HCT116 (cell line): ENCODE measurements around the gene SP110. TPM values are rescaled to one million over a fixed set of nuclear protein-coding genes. Genes with fewer than 3 reads are reported as not detected.

Experiments used
- ATAC-seq: fragments of 200-7000 bp; cut with Tn5 transposase; 2 replicates; pipeline ENCODE4 v1.9.1; 2020; ENCODE audit warnings: mild to moderate bottlenecking, moderate library complexity
- BruUV-seq: library from RNA; stranded (reverse); fragments of 400-500 nt; replicated peaks from 2 replicates; lab custom pipeline; 2021; lab: Mats Ljungman, UMichigan
- CTCF ChIA-PET: fragments of 300-600 bp; sonication (Branson Sonifier 250); formaldehyde crosslinking; loops from one replicate; lab custom pipeline; 2021; ENCODE audit warnings: antibody characterized with exemption; lab: Charles Lee
- POLR2A ChIA-PET: fragments of 300-600, 350-600 bp; sonication (Branson Sonifier 250); formaldehyde crosslinking; loops from one replicate; lab custom pipeline; 2021; ENCODE audit warnings: antibody characterized with exemption; lab: Charles Lee
- RAD21 ChIA-PET, 2 experiments: fragments of 300-600 bp; sonication (Branson Sonifier 250); formaldehyde crosslinking; loops; one replicate each; lab custom pipeline; 2023; ENCODE audit warnings: low total read pairs in 2 of 2; ENCODE audit not compliant: uncharacterized antibody in 2 of 2, unreplicated experiment in 2 of 2, low non-redundant PET in 1 of 2; lab: Charles Lee
- DNase-seq: peaks from one replicate; pipeline ENCODE4 v3.0.0-alpha.2; 2010; ENCODE audit warnings: low read depth, low spot score
- H2AFZ ChIP-seq: fragments of 200-600 bp; shearing (Covaris generic), sonication (generic); 2 replicates; pipeline ENCODE4 v1.6.1; 2017; ENCODE audit warnings: low read depth, mixed run types, mixed read lengths, antibody characterized with exemption, low read length; ENCODE audit not compliant: poor library complexity, severe bottlenecking
- H3K27ac ChIP-seq: 2 replicates; pipeline ENCODE4 v1.5.1; 2012; ENCODE audit warnings: low read depth, low read length
- H3K27me3 ChIP-seq: fragments of 200-600 bp; sonication (generic); 2 replicates; pipeline ENCODE4 v1.6.1; 2016; ENCODE audit warnings: mixed run types, low read length, mixed read lengths; ENCODE audit not compliant: insufficient read depth
- H3K36me3 ChIP-seq, 2 experiments: fragments of 200-500 bp in 1 of 2; fragments of 200-600 bp in 1 of 2; sonication (Bioruptor generic) in 1 of 2; sonication (generic) in 1 of 2; 2 replicates each; pipeline versions ENCODE4 v1.5.1 to v1.6.1; 2014 to 2016; ENCODE audit warnings: low read length in 2 of 2, inconsistent platforms in 1 of 2, mixed read lengths in 1 of 2, mixed run types in 1 of 2; ENCODE audit not compliant: insufficient read depth in 2 of 2, control insufficient read depth in 1 of 2
- H3K4me1 ChIP-seq, 2 experiments: fragments of 200-600 bp in 1 of 2; sonication (generic) in 1 of 2; 2 replicates each; pipeline versions ENCODE4 v1.5.1 to v1.6.1; 2012 to 2017; ENCODE audit warnings: low read length in 2 of 2, inconsistent platforms in 1 of 2, mild to moderate bottlenecking in 1 of 2, mixed read lengths in 1 of 2, mixed run types in 1 of 2, moderate library complexity in 1 of 2; ENCODE audit not compliant: insufficient read depth in 2 of 2, control insufficient read depth in 1 of 2
- H3K4me2 ChIP-seq: fragments of 200-600 bp; sonication (generic); 2 replicates; pipeline ENCODE4 v1.6.1; 2017; ENCODE audit warnings: mixed run types, low read length, mixed read lengths
- H3K4me3 ChIP-seq, 2 experiments: fragments of 200-600 bp in 1 of 2; sonication (generic) in 1 of 2; replicated peaks in 1 of 2; 2 replicates each; pipeline ENCODE4 v1.5.1; 2011 to 2016; ENCODE audit warnings: low read length in 2 of 2, control low read depth in 1 of 2, low read depth in 1 of 2, mild to moderate bottlenecking in 1 of 2, mixed read lengths in 1 of 2, mixed run types in 1 of 2
- H3K79me2 ChIP-seq: fragments of 200-600 bp; sonication (generic); 2 replicates; pipeline ENCODE4 v1.6.1; 2017; ENCODE audit warnings: mild to moderate bottlenecking, mixed run types, low read length, moderate library complexity, mixed read lengths; ENCODE audit not compliant: insufficient read depth
- H3K9ac ChIP-seq: fragments of 200-600 bp; sonication (generic); 2 replicates; pipeline ENCODE4 v1.6.1; 2016; ENCODE audit warnings: low read length, mixed read lengths
- H3K9me2 ChIP-seq: fragments of 200-600 bp; sonication (generic), shearing (Covaris generic); 2 replicates; pipeline ENCODE4 v1.6.1; 2017; ENCODE audit warnings: mixed run types, mild to moderate bottlenecking, moderate library complexity; ENCODE audit not compliant: insufficient read depth
- H3K9me3 ChIP-seq, 2 experiments: fragments of 200-500 bp in 1 of 2; fragments of 200-600 bp in 1 of 2; sonication (Bioruptor generic) in 1 of 2; sonication (generic) in 1 of 2; 2 replicates each; pipeline ENCODE4 v1.6.1; 2014 to 2017; ENCODE audit warnings: low read length in 2 of 2, mixed read lengths in 2 of 2, inconsistent platforms in 1 of 2, low read depth in 1 of 2, mild to moderate bottlenecking in 1 of 2, mixed run types in 1 of 2, moderate library complexity in 1 of 2; ENCODE audit not compliant: control insufficient read depth in 1 of 2, insufficient read depth in 1 of 2
- H4K20me1 ChIP-seq: fragments of 200-600 bp; sonication (generic), shearing (Covaris generic); 2 replicates; pipeline ENCODE4 v1.6.1; 2017; ENCODE audit warnings: mixed run types, mild to moderate bottlenecking, moderate library complexity; ENCODE audit not compliant: insufficient read depth
- ATF3 ChIP-seq: IDR thresholded peaks from 2 replicates; pipeline ENCODE4 v1.6.1; 2012
- CBX3 ChIP-seq: IDR thresholded peaks from 2 replicates; pipeline ENCODE4 v1.6.1; 2012; ENCODE audit warnings: low read depth
- CEBPB ChIP-seq: IDR thresholded peaks from 2 replicates; pipeline ENCODE4 v1.6.1; 2012; ENCODE audit warnings: low read depth
- CTCF ChIP-seq, 3 experiments: fragments of 200-600 bp in 1 of 3; sonication (generic) in 1 of 3; IDR thresholded peaks in 2 of 3; conservative IDR thresholded peaks in 1 of 3; 2 replicates each; pipeline ENCODE4 v1.5.1; 2012 to 2017; ENCODE audit warnings: low read depth in 2 of 3, low read length in 2 of 3, antibody characterized with exemption in 1 of 3, borderline replicate concordance in 1 of 3, control low read depth in 1 of 3, mild to moderate bottlenecking in 1 of 3, mixed read lengths in 1 of 3, mixed run types in 1 of 3, moderate library complexity in 1 of 3; ENCODE audit not compliant: insufficient read depth in 1 of 3
- ELF1 ChIP-seq: IDR thresholded peaks from 2 replicates; pipeline ENCODE4 v1.6.1; 2012; ENCODE audit warnings: low read depth, borderline replicate concordance
- EZH2 ChIP-seq: fragments of 200-600 bp; sonication (generic); IDR thresholded peaks from 2 replicates; pipeline ENCODE4 v1.6.1; 2017; ENCODE audit warnings: antibody characterized with exemption, mixed run types
- FOSL1 ChIP-seq: IDR thresholded peaks from 2 replicates; pipeline ENCODE4 v1.6.1; 2012; ENCODE audit warnings: low read depth
- MAX ChIP-seq: IDR thresholded peaks from 2 replicates; pipeline ENCODE4 v1.6.1; 2012
- POLR2A ChIP-seq: IDR thresholded peaks from 2 replicates; pipeline ENCODE4 v1.7.0; 2011; ENCODE audit warnings: borderline replicate concordance; ENCODE audit not compliant: insufficient read depth, insufficient read length; ENCODE audit errors: extremely low read depth
- RAD21 ChIP-seq: IDR thresholded peaks from 2 replicates; pipeline ENCODE4 v1.6.1; 2012; ENCODE audit warnings: low read depth, mild to moderate bottlenecking
- SRF ChIP-seq: IDR thresholded peaks from 2 replicates; pipeline ENCODE4 v1.6.1; 2012; ENCODE audit warnings: low read depth
- TCF7L2 ChIP-seq: IDR thresholded peaks from 2 replicates; pipeline ENCODE4 v1.7.0; 2011; ENCODE audit warnings: borderline replicate concordance, inconsistent platforms; ENCODE audit not compliant: insufficient read depth, insufficient read length; ENCODE audit errors: extremely low read depth
- ZBTB33 ChIP-seq: IDR thresholded peaks from 2 replicates; pipeline ENCODE4 v1.6.1; 2011; ENCODE audit warnings: mild to moderate bottlenecking, low read length, moderate library complexity; ENCODE audit not compliant: insufficient replicate concordance; ENCODE audit errors: extremely low read depth
- ZNF274 ChIP-seq: fragments of 200-500 bp; sonication (Bioruptor generic); IDR thresholded peaks from 2 replicates; pipeline ENCODE4 v1.6.1; 2014; ENCODE audit warnings: mild to moderate bottlenecking, low read depth, low read length, inconsistent platforms
- intact Hi-C: fragments of 100-400 bp; cut with micrococcal nuclease; formaldehyde crosslinking; loops from 2 replicates; pipeline ENCODE4 v1.10.0; 2022
- total RNA-seq: library from RNA; stranded (reverse); gene quantifications from one replicate; pipeline ENCODE4 v1.2.1, GENCODE V29; 2021; ENCODE audit not compliant: unreplicated experiment
- TF ChIP-seq, protein P1 (sequence below): IDR thresholded peaks from 2 replicates; pipeline ENCODE4 v1.6.1; 2012; ENCODE audit warnings: low read depth

The SP110 gene
- total RNA-seq, 1 experiment from 2014 or later = 8.5 TPM

DNA sequence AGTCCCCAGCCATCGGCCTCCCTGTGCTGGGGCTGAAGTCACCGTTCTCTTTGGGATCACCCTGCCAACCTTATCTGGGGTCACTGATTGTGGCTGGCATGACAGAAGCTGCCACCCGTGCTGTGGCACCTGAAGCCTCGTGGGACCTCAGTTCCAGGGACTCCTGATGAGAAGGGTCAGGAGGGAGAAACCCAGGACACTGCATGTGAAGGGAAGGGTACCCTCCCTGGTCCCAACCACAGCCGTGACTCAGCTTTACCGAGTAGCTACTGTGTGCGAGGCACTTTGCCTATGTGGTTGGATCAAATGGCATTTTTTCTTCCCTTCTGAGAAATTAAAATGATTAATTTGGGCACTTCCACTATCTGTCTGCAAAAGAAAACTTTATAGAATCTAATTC lies 64.4 kb downstream of the SP110 start:
- ChIA-PET POLR2A (no interaction called here), RAD21 (no interaction called here), CTCF (no interaction called here)
- no peaks in the 10 kb centered on the region for H3K9me3 ChIP-seq
- intact Hi-C loops = no loop called here
- no peaks in the 10 kb centered on the region for H3K27me3 ChIP-seq
- no peak for DNase-seq
- no peak overlapping the region for H2AFZ ChIP-seq
- no peak overlapping the region for H3K27ac ChIP-seq
- BruUV-seq = no TSS peak
- H3K36me3 ChIP-seq = no peaks in the 10 kb centered on the region
- H3K4me2 ChIP-seq = no peak overlapping the region
- H3K9me2 ChIP-seq = no peaks in the 10 kb centered on the region
- TF ChIP-seq CEBPB = no peak
- TF ChIP-seq TCF7L2 = no peak
- TF ChIP-seq RAD21 = no peak
- TF ChIP-seq CBX3 = no peak
- TF ChIP-seq SRF = no peak
- no peak for TF ChIP-seq POLR2A
- no peak for TF ChIP-seq ATF3
- TF ChIP-seq ZNF274 = no peak
- TF ChIP-seq, protein P1, sequence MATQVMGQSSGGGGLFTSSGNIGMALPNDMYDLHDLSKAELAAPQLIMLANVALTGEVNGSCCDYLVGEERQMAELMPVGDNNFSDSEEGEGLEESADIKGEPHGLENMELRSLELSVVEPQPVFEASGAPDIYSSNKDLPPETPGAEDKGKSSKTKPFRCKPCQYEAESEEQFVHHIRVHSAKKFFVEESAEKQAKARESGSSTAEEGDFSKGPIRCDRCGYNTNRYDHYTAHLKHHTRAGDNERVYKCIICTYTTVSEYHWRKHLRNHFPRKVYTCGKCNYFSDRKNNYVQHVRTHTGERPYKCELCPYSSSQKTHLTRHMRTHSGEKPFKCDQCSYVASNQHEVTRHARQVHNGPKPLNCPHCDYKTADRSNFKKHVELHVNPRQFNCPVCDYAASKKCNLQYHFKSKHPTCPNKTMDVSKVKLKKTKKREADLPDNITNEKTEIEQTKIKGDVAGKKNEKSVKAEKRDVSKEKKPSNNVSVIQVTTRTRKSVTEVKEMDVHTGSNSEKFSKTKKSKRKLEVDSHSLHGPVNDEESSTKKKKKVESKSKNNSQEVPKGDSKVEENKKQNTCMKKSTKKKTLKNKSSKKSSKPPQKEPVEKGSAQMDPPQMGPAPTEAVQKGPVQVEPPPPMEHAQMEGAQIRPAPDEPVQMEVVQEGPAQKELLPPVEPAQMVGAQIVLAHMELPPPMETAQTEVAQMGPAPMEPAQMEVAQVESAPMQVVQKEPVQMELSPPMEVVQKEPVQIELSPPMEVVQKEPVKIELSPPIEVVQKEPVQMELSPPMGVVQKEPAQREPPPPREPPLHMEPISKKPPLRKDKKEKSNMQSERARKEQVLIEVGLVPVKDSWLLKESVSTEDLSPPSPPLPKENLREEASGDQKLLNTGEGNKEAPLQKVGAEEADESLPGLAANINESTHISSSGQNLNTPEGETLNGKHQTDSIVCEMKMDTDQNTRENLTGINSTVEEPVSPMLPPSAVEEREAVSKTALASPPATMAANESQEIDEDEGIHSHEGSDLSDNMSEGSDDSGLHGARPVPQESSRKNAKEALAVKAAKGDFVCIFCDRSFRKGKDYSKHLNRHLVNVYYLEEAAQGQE = no peak
- no peak for TF ChIP-seq FOSL1
- TF ChIP-seq CTCF (IDR thresholded peaks at IDR 0.05 in 2 of 3, conservative IDR thresholded peaks at IDR 0.05 in 1 of 3; ENCODE audit: borderline replicate concordance in 1 of 3, insufficient read depth in 1 of 3, low read depth in 2 of 3, low read length in 2 of 3) = no peak
- no peak for TF ChIP-seq MAX
- TF ChIP-seq ELF1 = no peak
- no peak for TF ChIP-seq EZH2
- no peak for TF ChIP-seq ZBTB33
- no peak for ATAC-seq
- no peaks in the 10 kb centered on the region for H4K20me1 ChIP-seq
- no peak overlapping the region for H3K9ac ChIP-seq
- no peaks in the 10 kb centered on the region for H3K79me2 ChIP-seq
- peaks cover 0 to 7% of the 10 kb centered on the region in 2 experiments; a peak in 3 of 4 replicates for H3K4me1 ChIP-seq
- no peak overlapping the region for H3K4me3 ChIP-seq
